OCI-LY1 (cell line): ENCODE results near the gene DYRK1A.

Experiments used
- H2AFZ ChIP-seq: fragments of 200-600 bp; sonication (generic), shearing (Covaris generic); 2 replicates; pipeline ENCODE4 v1.6.0; 2014; ENCODE audit warnings: antibody characterized with exemption, mild to moderate bottlenecking, low read length
- H3F3A ChIP-seq: fragments of 200-600 bp; sonication (generic), shearing (Covaris generic); 2 replicates; pipeline ENCODE4 v1.6.0; 2014; ENCODE audit warnings: mild to moderate bottlenecking, antibody characterized with exemption, low read length, moderate library complexity; ENCODE audit not compliant: insufficient read depth
- H3K27ac ChIP-seq: fragments of 200-600 bp; sonication (generic); 2 replicates; pipeline ENCODE4 v1.5.1; 2014; ENCODE audit warnings: low read length, mixed run types, mild to moderate bottlenecking, low read depth; ENCODE audit not compliant: poor library complexity, severe bottlenecking
- H3K27me3 ChIP-seq: fragments of 200-600 bp; sonication (generic); 2 replicates; pipeline ENCODE4 v1.6.0; 2014; ENCODE audit warnings: antibody characterized with exemption, mild to moderate bottlenecking, low read length, moderate library complexity; ENCODE audit not compliant: insufficient read depth
- H3K36me3 ChIP-seq: fragments of 200-600 bp; sonication (generic); 2 replicates; pipeline ENCODE4 v1.6.1; 2014; ENCODE audit warnings: mild to moderate bottlenecking, antibody characterized with exemption, low read length, moderate library complexity, mixed read lengths; ENCODE audit not compliant: insufficient read depth
- H3K4me1 ChIP-seq: fragments of 200-600 bp; sonication (generic); 2 replicates; pipeline ENCODE4 v1.5.1; 2014; ENCODE audit warnings: mild to moderate bottlenecking, low read length, moderate library complexity; ENCODE audit not compliant: insufficient read depth, severe bottlenecking
- H3K4me2 ChIP-seq: fragments of 200-600 bp; sonication (generic), shearing (Covaris generic); 2 replicates; pipeline ENCODE4 v1.6.1; 2014; ENCODE audit warnings: low read length
- H3K4me3 ChIP-seq: fragments of 200-600 bp; sonication (generic); 2 replicates; pipeline ENCODE4 v1.5.1; 2014; ENCODE audit warnings: low read length, low read depth, mild to moderate bottlenecking, mixed read lengths; ENCODE audit not compliant: poor library complexity, severe bottlenecking
- H3K79me2 ChIP-seq: fragments of 200-600 bp; shearing (Covaris generic); 2 replicates; pipeline ENCODE4 v1.6.1; 2016; ENCODE audit warnings: mixed run types, low read length, mixed read lengths; ENCODE audit not compliant: insufficient read depth
- H3K9ac ChIP-seq: fragments of 200-600 bp; sonication (generic), shearing (Covaris generic); 2 replicates; pipeline ENCODE4 v1.6.1; 2014; ENCODE audit warnings: mild to moderate bottlenecking, low read length, mixed read lengths
- H3K9me2 ChIP-seq: fragments of 200-600 bp; sonication (generic), shearing (Covaris generic); 2 replicates; pipeline ENCODE4 v1.6.1; 2014; ENCODE audit warnings: low read depth, mild to moderate bottlenecking, low read length, mixed read lengths
- H3K9me3 ChIP-seq: fragments of 200-600 bp; shearing (Covaris generic); 2 replicates; pipeline ENCODE4 v1.6.1; 2014; ENCODE audit warnings: low read length, mixed read lengths
- H4K20me1 ChIP-seq: fragments of 200-600 bp; sonication (generic), shearing (Covaris generic); 2 replicates; pipeline ENCODE4 v1.6.0; 2016; ENCODE audit warnings: mild to moderate bottlenecking, low read length; ENCODE audit not compliant: insufficient read depth
- EZH2 ChIP-seq: fragments of 200-600 bp; sonication (generic), shearing (Covaris generic); IDR thresholded peaks from 2 replicates; pipeline ENCODE4 v1.8.0; 2017; ENCODE audit warnings: borderline replicate concordance, mixed run types, mild to moderate bottlenecking, antibody characterized with exemption, low read length, moderate library complexity, mixed read lengths
- TF ChIP-seq, protein P1 (sequence below): fragments of 200-600 bp; sonication (generic), shearing (Covaris generic); IDR thresholded peaks from 2 replicates; pipeline ENCODE4 v1.5.1; 2017; ENCODE audit warnings: mild to moderate bottlenecking, antibody characterized with exemption, low read length, moderate library complexity, mixed read lengths

Gene DYRK1A

DNA sequence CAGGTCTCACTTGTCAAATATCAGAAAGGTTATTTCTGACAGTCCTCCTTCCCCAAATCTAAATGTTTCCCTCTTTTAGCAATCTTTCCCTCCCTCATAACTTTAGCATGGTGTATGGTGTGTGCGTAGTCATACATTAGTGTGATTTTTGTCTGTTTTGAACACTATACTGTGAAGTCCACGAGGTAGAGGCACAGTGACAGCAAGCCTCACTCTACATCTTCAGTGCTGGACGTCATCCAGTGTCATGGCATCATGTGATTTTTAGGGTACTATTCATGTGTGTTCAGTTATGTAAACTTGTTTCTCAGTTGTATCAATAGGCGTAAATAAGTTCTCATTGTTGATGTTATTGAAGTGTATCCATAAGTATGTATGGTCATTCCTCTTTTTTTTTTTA is 39.1 kb downstream of the DYRK1A start:
- Histone ChIP-seq H3K9me3 (peaks cover 7% of the 10 kb centered on the region), H3K9ac (no peak overlapping the region), H3K9me2 (no peaks in the 10 kb centered on the region), H3F3A (no peaks in the 10 kb centered on the region), H3K36me3 (peaks cover 11% of the 10 kb centered on the region), H3K4me1 (peaks cover 52% of the 10 kb centered on the region), H2AFZ (no peak overlapping the region), H3K79me2 (peaks cover 100% of the 10 kb centered on the region), H3K4me2 (no peak overlapping the region; the same call in 1 of the 2 replicates), H3K27ac (no peak overlapping the region), H3K4me3 (no peak overlapping the region), H4K20me1 (peaks cover 4% of the 10 kb centered on the region), H3K27me3 (no peaks in the 10 kb centered on the region)
- TF ChIP-seq EZH2: no peak
- TF ChIP-seq, protein P1, sequence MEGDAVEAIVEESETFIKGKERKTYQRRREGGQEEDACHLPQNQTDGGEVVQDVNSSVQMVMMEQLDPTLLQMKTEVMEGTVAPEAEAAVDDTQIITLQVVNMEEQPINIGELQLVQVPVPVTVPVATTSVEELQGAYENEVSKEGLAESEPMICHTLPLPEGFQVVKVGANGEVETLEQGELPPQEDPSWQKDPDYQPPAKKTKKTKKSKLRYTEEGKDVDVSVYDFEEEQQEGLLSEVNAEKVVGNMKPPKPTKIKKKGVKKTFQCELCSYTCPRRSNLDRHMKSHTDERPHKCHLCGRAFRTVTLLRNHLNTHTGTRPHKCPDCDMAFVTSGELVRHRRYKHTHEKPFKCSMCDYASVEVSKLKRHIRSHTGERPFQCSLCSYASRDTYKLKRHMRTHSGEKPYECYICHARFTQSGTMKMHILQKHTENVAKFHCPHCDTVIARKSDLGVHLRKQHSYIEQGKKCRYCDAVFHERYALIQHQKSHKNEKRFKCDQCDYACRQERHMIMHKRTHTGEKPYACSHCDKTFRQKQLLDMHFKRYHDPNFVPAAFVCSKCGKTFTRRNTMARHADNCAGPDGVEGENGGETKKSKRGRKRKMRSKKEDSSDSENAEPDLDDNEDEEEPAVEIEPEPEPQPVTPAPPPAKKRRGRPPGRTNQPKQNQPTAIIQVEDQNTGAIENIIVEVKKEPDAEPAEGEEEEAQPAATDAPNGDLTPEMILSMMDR: no peak

DNA sequence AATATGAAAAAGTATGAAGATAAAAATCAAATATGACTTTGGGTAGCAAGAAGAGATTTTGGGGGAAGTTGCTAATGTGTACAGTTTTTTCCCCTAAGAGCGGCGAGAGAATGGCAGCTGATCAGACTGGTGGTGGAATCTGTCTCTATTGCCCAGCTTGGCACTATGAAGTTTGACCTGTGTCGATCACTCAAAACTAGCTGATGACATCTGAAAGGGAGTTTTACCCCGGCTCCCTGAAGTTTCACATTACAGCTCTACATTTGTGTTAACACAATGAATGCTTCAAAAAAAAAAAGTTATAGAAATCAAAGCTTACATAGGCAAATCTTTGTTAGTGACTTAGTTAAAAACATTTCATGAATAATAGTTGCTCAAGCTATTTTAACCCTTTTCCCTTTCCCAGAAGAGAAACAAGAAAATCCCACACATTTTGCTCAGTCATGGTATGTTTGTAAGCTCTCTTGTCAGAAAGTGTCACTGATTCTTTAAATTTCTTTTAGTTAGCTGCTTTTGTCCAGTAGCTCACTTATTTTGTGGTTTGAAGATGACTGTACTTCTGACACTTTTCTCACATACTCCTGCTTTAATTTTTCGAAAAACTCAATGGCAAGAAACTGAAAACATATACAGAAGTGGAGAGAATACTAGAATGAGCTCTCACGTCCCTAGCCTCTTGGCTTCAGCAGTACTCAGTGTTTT is 41.3 kb downstream of the DYRK1A start:
- peaks cover 4% of the 10 kb centered on the region for H4K20me1 ChIP-seq
- no peaks in the 10 kb centered on the region for H3K9me2 ChIP-seq
- peak overlapping the region; percentile 21; the same call in 1 of the 2 replicates for H3K4me2 ChIP-seq
- H3K9ac ChIP-seq: no peak overlapping the region
- H3K4me3 ChIP-seq: no peak overlapping the region
- TF ChIP-seq, protein P1: no peak
- no peak for TF ChIP-seq EZH2
- H3K27ac ChIP-seq: peak overlapping the region; percentile 26
- H3K27me3 ChIP-seq: no peaks in the 10 kb centered on the region
- no peak overlapping the region for H2AFZ ChIP-seq
- peaks cover 99% of the 10 kb centered on the region for H3K79me2 ChIP-seq
- H3K9me3 ChIP-seq: no peaks in the 10 kb centered on the region
- peaks cover 74% of the 10 kb centered on the region for H3K4me1 ChIP-seq
- no peaks in the 10 kb centered on the region for H3F3A ChIP-seq
- H3K36me3 ChIP-seq: peaks cover 12% of the 10 kb centered on the region

DNA sequence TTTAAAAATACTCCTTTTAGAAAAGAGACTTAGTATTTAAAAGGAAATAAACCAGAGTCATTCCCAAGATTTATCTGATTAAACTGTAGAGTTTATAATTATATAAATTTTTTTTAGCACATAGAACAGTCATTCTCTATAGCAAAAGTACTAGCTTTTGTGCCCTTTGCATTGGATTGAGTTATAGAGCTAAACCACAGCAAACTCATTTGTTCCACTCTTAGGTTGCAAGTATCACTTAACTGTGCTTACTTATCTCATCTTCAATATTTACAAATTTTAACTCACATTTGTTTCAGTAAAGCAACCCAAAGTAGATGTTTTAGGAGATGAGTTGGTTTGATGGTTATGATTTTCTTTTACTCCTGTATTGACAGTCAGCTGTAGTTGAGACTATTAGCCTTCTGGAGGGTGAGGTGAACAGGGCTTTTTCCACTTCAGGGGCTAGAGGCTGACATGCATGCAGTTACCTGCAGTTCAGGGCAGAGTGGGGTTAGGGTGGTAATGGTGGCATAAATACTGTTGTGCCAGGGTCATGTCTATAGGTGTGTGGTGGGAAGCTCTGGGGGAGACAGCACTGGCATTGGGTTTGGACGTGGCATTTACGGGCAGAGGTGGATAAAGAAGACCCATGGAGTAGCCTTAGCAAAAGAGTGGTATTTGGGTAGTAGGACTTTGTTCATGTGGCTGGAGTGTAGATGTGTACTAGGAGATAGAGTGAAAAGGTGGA is 42.1 kb downstream of the DYRK1A start:
- no peak overlapping the region for H3K4me3 ChIP-seq
- no peaks in the 10 kb centered on the region for H3K9me2 ChIP-seq
- no peak overlapping the region for H2AFZ ChIP-seq
- peaks cover 12% of the 10 kb centered on the region for H3K36me3 ChIP-seq
- peaks cover 99% of the 10 kb centered on the region for H3K79me2 ChIP-seq
- no peaks in the 10 kb centered on the region for H3K9me3 ChIP-seq
- TF ChIP-seq, protein P1: no peak
- TF ChIP-seq EZH2: no peak
- H3K4me1 ChIP-seq: peaks cover 81% of the 10 kb centered on the region
- H3K27me3 ChIP-seq: no peaks in the 10 kb centered on the region
- H3K27ac ChIP-seq: no peak overlapping the region
- H3F3A ChIP-seq: no peaks in the 10 kb centered on the region
- H3K9ac ChIP-seq: no peak overlapping the region
- no peak overlapping the region for H3K4me2 ChIP-seq
- peaks cover 4% of the 10 kb centered on the region for H4K20me1 ChIP-seq
